ENCODE results near the gene TNFRSF1A. TPM values are rescaled to one million over a fixed set of nuclear protein-coding genes. Genes with fewer than 3 reads are reported as not detected.
"Not testable (repeated sequence)": the region's sequence is repeated elsewhere in the genome, so short reads cannot be mapped to it uniquely, and the experiment has no call there.

Gene TNFRSF1A
- total RNA-seq, 2 donors from 2014 or later, result 91.1 to 168 TPM

DNA sequence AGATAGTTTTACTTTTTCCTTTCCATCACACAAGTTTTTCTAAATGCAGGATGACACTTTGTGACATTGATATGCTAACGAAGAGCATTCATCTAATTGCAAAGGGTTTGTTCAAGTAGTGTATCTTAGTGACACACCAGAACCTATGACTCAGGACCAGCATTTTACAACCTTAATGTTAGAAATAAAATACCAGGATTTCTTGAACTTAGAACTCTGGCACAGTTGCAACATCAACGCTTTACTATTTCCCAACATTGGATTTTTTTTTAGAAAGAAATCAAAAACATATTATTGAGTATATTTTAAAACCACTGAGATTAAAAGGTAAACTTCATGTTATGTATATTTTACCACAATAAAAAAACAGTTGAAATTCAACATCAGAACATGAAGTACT, 49.3 kb downstream of the TNFRSF1A start:
- no peak for DNase-seq (ENCODE audit: low spot score)
- intact Hi-C loops (cut with DNase I), result no loop called here
- H3K4me3 ChIP-seq, result no peak overlapping the region
- no peaks in the 10 kb centered on the region for H3K27me3 ChIP-seq (replicated peaks; ENCODE audit: insufficient read depth)
- no peak overlapping the region for H3K27ac ChIP-seq
- TF ChIP-seq CTCF (IDR thresholded peaks at IDR 0.05), result no peak
- no peak for TF ChIP-seq POLR2A (IDR thresholded peaks at IDR 0.05)
- no peak for TF ChIP-seq POLR2AphosphoS5 (IDR thresholded peaks at IDR 0.05)
- H3K36me3 ChIP-seq, result no peaks in the 10 kb centered on the region
- 60% methylated on average over 2 of the region's 2 CpGs for WGBS
- no peaks in the 10 kb centered on the region for H3K9me3 ChIP-seq
- H3K4me1 ChIP-seq (replicated peaks), result no peaks in the 10 kb centered on the region

DNA sequence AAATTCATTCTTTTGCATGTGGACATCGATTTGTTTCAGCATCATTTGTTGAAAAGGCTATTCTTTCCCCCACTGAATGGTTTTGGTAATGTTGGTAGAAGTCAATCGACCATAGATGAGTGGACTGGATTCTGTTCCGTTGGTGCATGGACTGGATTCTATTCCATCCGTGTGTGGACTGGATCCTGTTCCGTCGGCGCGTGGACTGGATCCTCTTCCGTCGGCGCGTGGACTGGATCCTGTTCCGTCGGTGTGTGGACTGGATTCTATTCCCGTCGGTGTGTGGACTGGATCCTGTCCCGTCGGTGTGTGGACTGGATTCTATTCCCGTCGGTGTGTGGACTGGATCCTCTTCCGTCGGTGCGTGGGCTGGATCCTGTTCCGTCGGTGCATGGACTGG, 52.0 kb downstream of the TNFRSF1A start:
- H3K9me3 ChIP-seq; H3K4me3 ChIP-seq; H3K27ac ChIP-seq; H3K4me1 ChIP-seq (replicated peaks); DNase-seq (ENCODE audit: low spot score); H3K27me3 ChIP-seq (replicated peaks; ENCODE audit: insufficient read depth); H3K36me3 ChIP-seq: not testable (repeated sequence)
- 92% methylated on average over 14 of the region's 25 CpGs for WGBS
- intact Hi-C loops (cut with DNase I), result loop anchor here (10.0 kb wide), 1 partner anchor 305 kb away; no protein-coding TSS in a partner anchor

- H3K4me3 ChIP-seq; H3K27me3 ChIP-seq (replicated peaks; ENCODE audit: insufficient read depth); DNase-seq (ENCODE audit: low spot score); H3K36me3 ChIP-seq; H3K9me3 ChIP-seq; H3K4me1 ChIP-seq (replicated peaks); H3K27ac ChIP-seq: not testable (repeated sequence)
- WGBS, result 97% methylated on average over 10 of the region's 10 CpGs
- intact Hi-C loops (cut with DNase I), result loop anchor here (10.0 kb wide), 1 partner anchor 304 kb away; no protein-coding TSS in a partner anchor
Observed at GRCh38 chr12:6289081-6289480, 52.8 kb downstream of the TNFRSF1A start.

GRCh38 chr12:6288235-6288634, 53.6 kb downstream of the TNFRSF1A start:
- intact Hi-C loops (cut with DNase I), result loop anchor here (10.0 kb wide), 1 partner anchor 303 kb away; no protein-coding TSS in a partner anchor
- H3K4me1 ChIP-seq (replicated peaks), result no peaks in the 10 kb centered on the region
- no peaks in the 10 kb centered on the region for H3K36me3 ChIP-seq
- H3K9me3 ChIP-seq, result no peaks in the 10 kb centered on the region
- no peaks in the 10 kb centered on the region for H3K27me3 ChIP-seq (replicated peaks; ENCODE audit: insufficient read depth)
- no peak overlapping the region for H3K27ac ChIP-seq
- WGBS, result 76% methylated on average over 5 of the region's 5 CpGs
- TF ChIP-seq CTCF (IDR thresholded peaks at IDR 0.05) (no peak), POLR2A (IDR thresholded peaks at IDR 0.05) (no peak), POLR2AphosphoS5 (IDR thresholded peaks at IDR 0.05) (no peak)
- H3K4me3 ChIP-seq, result no peak overlapping the region
- no peak for DNase-seq (ENCODE audit: low spot score)

GRCh38 chr12:6285532-6286306, 56.2 kb downstream of the TNFRSF1A start:
- 78% methylated on average over 1 of the region's 1 CpG for WGBS
- intact Hi-C loops (cut with DNase I), result loop anchor here (2.0 to 10.0 kb wide), 2 partner anchors 221 to 301 kb away; no protein-coding TSS in a partner anchor
- H3K27me3 ChIP-seq (replicated peaks; ENCODE audit: insufficient read depth), result no peaks in the 10 kb centered on the region

More at GRCh38 chr12:6285532-6286306, 56.2 kb downstream of the TNFRSF1A start:
- DNase-seq (ENCODE audit: low spot score), result no peak
- TF ChIP-seq CTCF (IDR thresholded peaks at IDR 0.05) (no peak), POLR2AphosphoS5 (IDR thresholded peaks at IDR 0.05) (no peak), POLR2A (IDR thresholded peaks at IDR 0.05) (no peak)
- H3K9me3 ChIP-seq, result no peaks in the 10 kb centered on the region
- no peak overlapping the region for H3K27ac ChIP-seq
- no peak overlapping the region for H3K4me3 ChIP-seq
- no peaks in the 10 kb centered on the region for H3K4me1 ChIP-seq (replicated peaks)
- no peaks in the 10 kb centered on the region for H3K36me3 ChIP-seq
